ENCODE results near the gene PRKD3. TPM values are rescaled to one million over a fixed set of nuclear protein-coding genes. Genes with fewer than 3 reads are reported as not detected.

The PRKD3 gene
- total RNA-seq, 1 experiment from 2014 or later, result 23.9 TPM

DNA sequence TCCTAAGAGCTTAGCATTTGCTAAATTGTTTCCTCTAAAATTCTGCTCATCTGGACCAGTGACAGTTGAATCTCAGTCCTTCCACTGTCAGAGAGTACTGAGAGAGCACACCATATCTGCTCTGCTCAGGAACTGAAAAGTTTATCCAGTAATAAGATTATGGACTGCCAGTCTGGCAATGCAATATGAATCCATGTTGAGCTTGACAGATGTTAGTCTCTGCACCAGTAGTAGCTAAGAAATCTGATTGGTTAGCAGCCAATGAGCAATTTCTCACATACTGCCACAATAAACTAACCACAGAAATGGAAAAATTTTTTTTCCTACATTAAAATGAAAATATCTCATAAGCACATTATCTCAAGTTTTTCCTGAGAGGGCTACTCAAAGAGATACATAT lies 2.3 kb downstream of the PRKD3 start:
- POLR2A ChIA-PET, result interaction anchor here (0.6 to 6.4 kb wide), 14 partner anchors 11 to 1429 kb away, joined by 3 to 104 read pairs (median 6); partner anchors contain the start of genes CEBPZ, NDUFAF7 and SRSF7

GRCh38 chr2:37321029-37321682 lies 3.5 kb downstream of the PRKD3 start:
- no TSS peak for BruUV-seq (replicated peaks)
- TF ChIP-seq, protein P1, sequence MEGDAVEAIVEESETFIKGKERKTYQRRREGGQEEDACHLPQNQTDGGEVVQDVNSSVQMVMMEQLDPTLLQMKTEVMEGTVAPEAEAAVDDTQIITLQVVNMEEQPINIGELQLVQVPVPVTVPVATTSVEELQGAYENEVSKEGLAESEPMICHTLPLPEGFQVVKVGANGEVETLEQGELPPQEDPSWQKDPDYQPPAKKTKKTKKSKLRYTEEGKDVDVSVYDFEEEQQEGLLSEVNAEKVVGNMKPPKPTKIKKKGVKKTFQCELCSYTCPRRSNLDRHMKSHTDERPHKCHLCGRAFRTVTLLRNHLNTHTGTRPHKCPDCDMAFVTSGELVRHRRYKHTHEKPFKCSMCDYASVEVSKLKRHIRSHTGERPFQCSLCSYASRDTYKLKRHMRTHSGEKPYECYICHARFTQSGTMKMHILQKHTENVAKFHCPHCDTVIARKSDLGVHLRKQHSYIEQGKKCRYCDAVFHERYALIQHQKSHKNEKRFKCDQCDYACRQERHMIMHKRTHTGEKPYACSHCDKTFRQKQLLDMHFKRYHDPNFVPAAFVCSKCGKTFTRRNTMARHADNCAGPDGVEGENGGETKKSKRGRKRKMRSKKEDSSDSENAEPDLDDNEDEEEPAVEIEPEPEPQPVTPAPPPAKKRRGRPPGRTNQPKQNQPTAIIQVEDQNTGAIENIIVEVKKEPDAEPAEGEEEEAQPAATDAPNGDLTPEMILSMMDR (IDR thresholded peaks at IDR 0.05; ENCODE audit: unreplicated experiment), result no peak
- no peak for DNase-seq (ENCODE audit: unreplicated experiment)
- H3K4me1 Mint-ChIP-seq (ENCODE audit: insufficient read depth, unreplicated experiment), result peaks cover 29% of the 10 kb centered on the region
- peak overlapping the region; percentile 75 for H3K27ac Mint-ChIP-seq (ENCODE audit: low read depth, unreplicated experiment)
- intact Hi-C loops (cut with micrococcal nuclease), result loop anchor here (5.0 kb wide), 1 partner anchor 56 kb away; no protein-coding TSS in a partner anchor
- ChIA-PET CTCF (interaction anchor here (1.7 to 1.8 kb wide), 2 partner anchors 14 to 75 kb away, joined by 4 to 5 read pairs; no protein-coding TSS in a partner anchor), POLR2A (interaction anchor here (0.7 to 6.4 kb wide), 3 partner anchors 10 to 52 kb away, joined by 3 to 104 read pairs (median 7); no protein-coding TSS in a partner anchor)
- no peak overlapping the region for H3K4me3 Mint-ChIP-seq (ENCODE audit: unreplicated experiment)
- no peaks in the 10 kb centered on the region for H3K9me3 Mint-ChIP-seq (ENCODE audit: unreplicated experiment)
- peaks cover 13% of the 10 kb centered on the region for H3K36me3 Mint-ChIP-seq (ENCODE audit: insufficient read depth, unreplicated experiment)
- H3K27me3 Mint-ChIP-seq (ENCODE audit: insufficient read depth, unreplicated experiment), result no peaks in the 10 kb centered on the region

More for the DNA sequence above, 2.3 kb downstream of the PRKD3 start:
- peak overlapping the region; percentile 88 for H3K4me3 Mint-ChIP-seq (ENCODE audit: unreplicated experiment)
- peaks cover 13% of the 10 kb centered on the region for H3K36me3 Mint-ChIP-seq (ENCODE audit: insufficient read depth, unreplicated experiment)
- H3K27ac Mint-ChIP-seq (ENCODE audit: low read depth, unreplicated experiment), result no peak overlapping the region
- DNase-seq (ENCODE audit: unreplicated experiment), result peak; percentile 24
- no peaks in the 10 kb centered on the region for H3K9me3 Mint-ChIP-seq (ENCODE audit: unreplicated experiment)
- peaks cover 29% of the 10 kb centered on the region for H3K4me1 Mint-ChIP-seq (ENCODE audit: insufficient read depth, unreplicated experiment)
- TF ChIP-seq, protein P1 (IDR thresholded peaks at IDR 0.05; ENCODE audit: unreplicated experiment), result no peak
- CTCF ChIA-PET, result interaction anchor here (0.9 to 1.7 kb wide), 4 partner anchors 8 to 55 kb away, joined by 4 read pairs; no protein-coding TSS in a partner anchor
- no peaks in the 10 kb centered on the region for H3K27me3 Mint-ChIP-seq (ENCODE audit: insufficient read depth, unreplicated experiment)
- intact Hi-C loops (cut with micrococcal nuclease), result loop anchor here (5.0 kb wide), 1 partner anchor 55 kb away; no protein-coding TSS in a partner anchor
- no TSS peak for BruUV-seq (replicated peaks)

DNA sequence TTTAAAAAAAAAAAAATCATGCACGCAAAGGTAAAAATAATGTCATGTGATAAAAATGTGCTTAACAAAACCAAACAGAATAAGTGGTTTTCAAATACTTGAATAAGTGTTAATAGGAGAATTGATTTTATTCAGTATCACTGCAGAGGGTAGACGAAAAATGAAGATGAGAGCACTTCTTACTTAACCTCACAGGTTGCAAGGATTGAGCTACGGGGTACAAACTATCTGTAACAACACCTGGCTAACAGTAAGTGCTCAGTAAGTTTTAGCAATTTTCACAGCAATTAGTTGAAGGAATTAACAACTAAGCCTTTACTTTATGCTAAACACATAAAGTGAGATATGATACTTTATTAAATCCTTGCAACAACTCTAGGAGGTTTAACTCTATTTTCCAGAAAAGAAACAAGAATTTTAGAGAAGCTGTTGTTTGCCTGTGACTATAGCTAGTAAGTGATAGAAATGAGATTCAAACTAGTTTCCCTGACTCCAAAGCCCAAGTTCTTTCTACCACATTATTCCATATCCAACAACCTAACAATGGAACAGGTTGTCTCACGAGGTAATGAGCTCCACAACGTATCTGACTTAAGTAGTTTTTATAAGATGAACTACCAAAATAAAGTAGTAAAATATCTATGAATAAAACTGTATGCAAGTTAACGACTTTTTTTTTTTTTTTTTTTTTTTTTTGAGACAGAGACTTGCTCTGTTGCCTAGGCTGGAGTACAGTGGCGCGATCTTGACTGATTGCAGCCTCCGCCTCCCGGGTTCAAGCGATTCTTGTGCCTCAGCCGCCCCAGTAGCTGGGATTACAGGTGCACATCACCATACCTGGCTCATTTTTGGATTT lies 4.7 kb downstream of the PRKD3 start:
- peaks cover 13% of the 10 kb centered on the region for H3K36me3 Mint-ChIP-seq (ENCODE audit: insufficient read depth, unreplicated experiment)
- POLR2A ChIA-PET, result interaction anchor here (0.6 to 6.4 kb wide), 6 partner anchors 8 to 1431 kb away, joined by 3 to 104 read pairs (median 3); partner anchors contain the start of genes CEBPZ, NDUFAF7 and SRSF7
- intact Hi-C loops (cut with micrococcal nuclease), result loop anchor here (5.0 kb wide), 1 partner anchor 57 kb away; no protein-coding TSS in a partner anchor
- no TSS peak for BruUV-seq (replicated peaks)
- H3K4me3 Mint-ChIP-seq (ENCODE audit: unreplicated experiment), result no peak overlapping the region
- TF ChIP-seq, protein P1 (IDR thresholded peaks at IDR 0.05; ENCODE audit: unreplicated experiment), result no peak
- peaks cover 21% of the 10 kb centered on the region for H3K4me1 Mint-ChIP-seq (ENCODE audit: insufficient read depth, unreplicated experiment)
- no peak overlapping the region for H3K27ac Mint-ChIP-seq (ENCODE audit: low read depth, unreplicated experiment)
- no peaks in the 10 kb centered on the region for H3K27me3 Mint-ChIP-seq (ENCODE audit: insufficient read depth, unreplicated experiment)
- CTCF ChIA-PET, result interaction anchor here (0.7 to 1.8 kb wide), 2 partner anchors 76 to 99 kb away, joined by 3 to 5 read pairs; no protein-coding TSS in a partner anchor
- no peaks in the 10 kb centered on the region for H3K9me3 Mint-ChIP-seq (ENCODE audit: unreplicated experiment)
- DNase-seq (ENCODE audit: unreplicated experiment), result no peak

All from MCF 10A (cell line).